CMK (cell line): ENCODE measurements around the gene KLHL40.
"Not testable (repeated sequence)": the region's sequence is repeated elsewhere in the genome, so short reads cannot be mapped to it uniquely, and the experiment has no call there.

Experiments used
- DNase-seq: peaks from one replicate; pipeline ENCODE4 v3.0.0-alpha.2; 2010; ENCODE audit warnings: low read depth

The KLHL40 gene

DNA sequence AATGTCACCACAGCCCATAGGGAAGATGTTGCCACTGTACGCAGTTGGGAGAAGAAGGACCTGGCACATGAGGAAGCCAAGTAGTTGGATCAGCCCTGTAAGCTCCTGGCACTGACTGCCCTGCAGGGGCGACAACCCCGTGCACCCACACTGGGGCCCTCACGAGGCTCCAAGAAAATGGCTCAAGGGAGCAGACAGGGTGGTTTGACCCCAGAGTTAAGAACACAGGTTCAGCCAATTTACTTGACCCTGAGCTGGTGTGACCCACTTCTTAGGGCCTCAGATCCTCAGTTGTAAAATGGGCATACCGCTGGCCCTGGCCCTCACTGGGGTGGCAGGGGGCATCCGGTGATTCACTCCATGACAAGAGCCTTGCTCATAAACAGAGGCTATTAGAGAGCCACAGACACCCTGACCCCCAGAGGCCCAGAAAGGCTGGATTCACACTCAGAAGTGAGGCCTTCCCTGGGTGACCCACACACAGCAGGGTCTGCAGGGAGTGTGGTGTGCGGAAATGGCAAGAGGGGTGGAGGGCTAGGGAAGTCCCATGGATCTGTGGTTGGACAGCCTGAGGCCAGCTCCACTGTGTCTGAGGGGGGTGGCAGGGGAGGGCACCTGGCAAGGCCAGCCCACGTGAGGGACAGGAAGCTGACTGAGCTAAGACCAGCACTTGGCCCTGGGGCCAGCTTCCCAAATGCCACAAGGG is 19.0 kb downstream of the KLHL40 start:
- no peak for DNase-seq

DNA sequence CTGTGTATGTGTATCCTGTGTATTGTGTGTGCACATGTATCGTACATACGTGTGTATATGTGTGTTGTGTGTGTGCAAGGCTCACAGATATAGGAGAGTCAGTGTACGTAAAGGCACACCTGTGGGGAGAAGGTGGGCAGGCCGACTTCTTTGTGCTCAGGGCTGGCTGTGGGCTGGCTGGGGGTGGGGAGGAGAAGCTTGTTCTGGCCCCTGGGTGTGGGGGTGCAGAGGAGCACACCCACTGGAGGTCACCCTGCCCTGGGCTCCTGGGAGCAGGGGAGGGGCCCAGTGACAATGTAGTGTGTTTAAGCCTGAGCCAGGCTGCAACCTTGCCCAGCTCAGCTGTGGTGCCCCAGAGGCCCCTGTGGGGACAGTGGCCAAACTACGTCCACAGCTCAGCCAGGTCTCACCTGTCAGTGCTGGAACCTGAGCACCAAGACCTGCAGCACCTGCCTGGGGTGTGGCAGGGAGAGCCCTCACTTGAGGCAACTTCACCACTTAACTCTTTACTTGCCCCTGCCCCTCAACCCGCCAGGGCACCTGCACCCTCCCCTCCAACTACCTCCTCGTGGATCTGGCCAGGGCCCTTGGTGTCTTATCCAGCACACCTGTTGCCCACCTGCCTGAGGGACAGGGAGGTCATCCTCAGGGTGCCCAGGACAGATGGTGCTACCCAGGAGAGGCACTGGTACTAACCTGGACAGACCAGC is 19.9 kb downstream of the KLHL40 start:
- no peak for DNase-seq

DNA sequence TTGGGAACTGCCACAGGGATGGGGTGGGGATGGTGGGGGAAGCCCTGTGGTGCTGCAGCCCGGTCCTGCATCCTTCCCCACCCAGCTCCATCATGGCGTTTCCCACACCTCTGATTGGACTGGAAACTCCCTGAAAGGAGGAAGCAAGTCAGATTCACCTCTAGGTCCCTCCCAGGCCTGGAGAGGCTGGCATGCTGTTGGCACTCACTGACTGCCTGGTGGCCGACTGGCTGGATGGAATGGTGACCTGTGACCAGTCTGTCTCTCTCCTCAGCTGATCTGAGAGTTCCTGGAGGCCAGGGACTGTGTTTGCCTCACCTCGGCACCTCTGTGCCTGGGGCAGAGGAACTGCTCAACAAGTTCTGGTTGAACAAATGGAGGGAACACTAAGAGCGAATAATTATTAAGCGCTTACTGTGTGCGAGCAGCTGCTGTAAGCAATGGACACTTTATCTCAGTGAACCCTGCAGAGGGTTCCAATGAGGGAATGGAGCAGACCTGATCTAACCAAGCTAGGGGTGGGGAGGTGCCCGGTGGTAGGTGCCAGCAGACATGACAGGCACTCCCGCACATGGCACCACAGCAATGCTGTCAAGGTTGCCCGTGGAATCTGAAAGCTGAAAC is 20.7 kb downstream of the KLHL40 start:
- DNase-seq, result no peak

DNA sequence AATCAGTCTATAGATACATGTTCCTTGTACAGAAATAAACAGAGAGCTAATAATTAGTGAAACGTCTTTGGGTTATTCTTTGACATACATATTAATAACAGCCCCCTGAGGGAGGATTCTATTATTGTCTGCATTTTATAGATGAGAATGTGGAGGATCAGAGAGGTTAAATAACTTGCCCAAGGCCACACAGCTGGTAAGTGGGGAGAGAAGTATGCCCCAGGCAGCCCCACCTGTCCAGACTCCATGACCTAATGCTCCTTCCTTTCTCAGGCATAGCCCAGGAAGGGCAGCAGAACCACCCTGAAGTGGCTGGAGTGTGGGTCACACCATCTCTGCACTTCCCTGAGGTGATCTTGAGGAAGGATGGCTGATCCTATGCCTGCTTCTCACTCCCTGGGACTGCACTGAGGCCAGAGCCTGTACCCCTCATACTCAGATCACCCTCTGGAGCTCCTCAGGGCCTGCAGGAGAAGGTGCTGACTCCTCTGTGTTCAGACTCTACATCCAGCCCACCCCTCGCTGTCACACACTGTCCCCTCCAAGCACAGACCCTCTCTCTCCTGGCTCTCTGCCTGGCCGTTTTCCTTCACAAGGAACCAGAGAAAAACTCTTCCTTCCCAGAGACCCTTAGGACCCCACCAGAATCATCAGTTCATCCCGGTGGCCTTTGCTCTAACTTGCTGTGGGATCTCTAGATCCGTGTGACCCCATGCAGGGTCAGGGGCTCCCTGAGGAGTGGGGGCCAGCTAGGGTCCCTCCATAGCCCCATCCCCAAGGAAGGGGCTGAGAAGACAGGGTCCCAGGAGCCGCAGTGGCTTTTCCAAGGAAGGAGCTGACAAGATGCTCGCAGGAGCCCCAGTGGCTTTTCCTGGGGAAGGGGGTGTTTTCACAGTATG is 21.6 kb downstream of the KLHL40 start:
- no peak for DNase-seq

DNA sequence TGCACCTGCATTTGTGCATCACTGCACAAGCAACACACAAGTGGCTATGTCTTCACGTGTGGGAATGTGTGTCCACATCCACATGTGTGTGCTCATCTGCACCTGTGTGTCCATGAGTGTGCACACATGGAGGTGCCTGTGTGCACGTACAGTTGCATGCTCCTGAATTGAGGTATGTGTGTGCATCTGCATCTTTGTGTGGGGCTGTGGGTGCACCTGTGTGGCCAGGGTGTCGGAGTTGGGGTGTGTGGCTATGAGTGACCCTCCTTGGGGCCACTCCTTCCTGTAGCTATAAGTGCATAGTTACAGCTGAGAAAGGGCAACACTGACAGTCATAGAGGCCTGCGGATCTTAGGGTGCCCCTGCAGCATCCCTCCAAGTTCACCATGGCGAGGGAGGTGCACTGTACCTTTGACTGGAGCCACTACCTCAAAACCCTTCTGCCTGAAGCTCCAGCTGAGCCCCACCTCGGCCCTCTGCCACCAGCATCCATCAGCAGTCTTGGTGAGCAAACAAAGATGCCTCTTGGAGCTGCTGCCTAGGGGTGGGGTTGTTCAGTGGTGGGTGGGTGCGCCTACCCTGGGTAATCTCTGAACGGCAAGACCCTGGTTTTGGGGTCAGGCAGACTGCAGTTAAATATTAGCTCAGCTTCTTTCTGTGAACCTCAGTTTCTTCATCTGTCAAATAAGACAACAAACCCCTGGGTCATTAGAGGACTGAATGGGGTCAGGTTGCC is 22.5 kb downstream of the KLHL40 start:
- no peak for DNase-seq

DNA sequence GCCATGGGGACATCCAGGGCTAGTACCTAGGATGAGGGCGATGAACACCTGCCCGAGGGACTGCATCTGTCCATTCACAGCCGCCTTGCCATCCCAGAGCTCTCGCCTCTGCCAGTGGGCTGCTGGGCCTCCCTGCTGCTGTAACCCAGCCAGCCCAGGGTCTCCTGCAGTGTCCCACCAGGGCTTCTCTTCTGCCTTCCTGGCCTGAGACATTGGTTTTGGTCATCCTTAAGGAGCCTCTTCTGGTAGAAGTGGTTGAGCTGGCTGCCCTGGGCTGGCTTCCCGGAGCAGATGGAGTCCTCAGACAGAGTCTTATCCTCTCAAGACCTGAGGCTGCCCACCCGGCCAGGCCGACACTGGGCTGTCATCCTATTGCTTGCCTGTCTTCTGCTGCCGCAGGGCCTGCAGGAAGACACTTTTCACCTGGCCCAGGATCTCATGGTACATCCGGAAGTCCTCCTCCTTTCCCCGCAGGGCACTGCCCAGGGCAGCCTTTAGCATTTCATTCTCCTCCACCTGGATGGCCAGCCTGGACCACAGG is 23.3 kb downstream of the KLHL40 start:
- DNase-seq, result no peak

DNA sequence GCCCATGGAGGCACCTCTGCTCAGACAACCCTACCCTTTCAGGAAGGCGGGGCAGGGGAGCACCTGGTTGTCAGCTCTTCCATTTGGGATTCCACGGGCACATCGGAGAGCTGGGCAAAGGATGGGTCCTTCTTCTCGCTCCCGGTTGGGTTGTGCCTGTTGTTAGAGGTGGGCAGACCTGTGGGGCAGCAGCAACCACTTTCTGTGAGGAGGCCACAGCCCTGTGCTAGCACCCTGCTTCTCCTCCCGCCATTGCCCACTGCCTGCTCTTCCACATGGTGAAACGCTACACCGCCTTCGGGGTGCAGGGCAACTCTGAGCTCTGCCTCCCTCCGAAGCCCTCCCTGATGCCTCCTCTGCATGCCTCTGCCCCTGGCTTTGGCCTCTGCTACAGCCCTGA is 24.3 kb downstream of the KLHL40 start:
- no peak for DNase-seq

DNA sequence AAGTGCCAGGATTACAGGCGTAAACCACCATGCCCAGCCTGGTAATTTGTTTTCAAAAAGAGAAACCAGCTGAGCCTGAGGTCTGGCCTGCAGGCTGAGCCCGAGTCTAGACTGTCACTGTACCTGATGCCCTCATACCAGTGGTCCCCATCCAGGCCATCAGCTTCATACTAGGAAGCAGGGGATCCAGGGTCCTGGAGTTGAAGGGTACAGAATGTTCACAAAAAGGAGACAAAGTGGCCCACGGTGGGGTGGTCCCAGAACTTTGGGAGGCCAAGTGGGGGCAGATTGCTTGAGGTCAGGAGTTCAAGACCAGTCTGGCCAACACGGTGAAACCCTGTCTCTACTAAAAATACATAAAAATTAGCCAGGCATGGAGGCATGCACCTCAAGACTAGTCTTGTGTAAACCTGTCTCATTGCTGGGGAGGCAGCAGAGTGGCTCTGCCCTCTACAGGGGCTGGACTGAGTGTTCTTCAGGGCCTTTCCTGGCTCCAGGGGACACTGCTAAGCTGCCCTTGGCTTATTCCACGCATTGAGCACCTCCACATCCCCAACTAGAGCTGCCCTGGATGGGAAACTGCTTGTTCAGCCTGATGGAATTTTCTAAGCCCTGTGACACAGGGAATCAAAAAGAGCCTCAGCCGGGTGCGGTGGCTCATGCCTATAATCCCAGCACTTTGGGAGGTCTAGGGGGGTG is 25.1 kb downstream of the KLHL40 start:
- DNase-seq, result no peak

DNA sequence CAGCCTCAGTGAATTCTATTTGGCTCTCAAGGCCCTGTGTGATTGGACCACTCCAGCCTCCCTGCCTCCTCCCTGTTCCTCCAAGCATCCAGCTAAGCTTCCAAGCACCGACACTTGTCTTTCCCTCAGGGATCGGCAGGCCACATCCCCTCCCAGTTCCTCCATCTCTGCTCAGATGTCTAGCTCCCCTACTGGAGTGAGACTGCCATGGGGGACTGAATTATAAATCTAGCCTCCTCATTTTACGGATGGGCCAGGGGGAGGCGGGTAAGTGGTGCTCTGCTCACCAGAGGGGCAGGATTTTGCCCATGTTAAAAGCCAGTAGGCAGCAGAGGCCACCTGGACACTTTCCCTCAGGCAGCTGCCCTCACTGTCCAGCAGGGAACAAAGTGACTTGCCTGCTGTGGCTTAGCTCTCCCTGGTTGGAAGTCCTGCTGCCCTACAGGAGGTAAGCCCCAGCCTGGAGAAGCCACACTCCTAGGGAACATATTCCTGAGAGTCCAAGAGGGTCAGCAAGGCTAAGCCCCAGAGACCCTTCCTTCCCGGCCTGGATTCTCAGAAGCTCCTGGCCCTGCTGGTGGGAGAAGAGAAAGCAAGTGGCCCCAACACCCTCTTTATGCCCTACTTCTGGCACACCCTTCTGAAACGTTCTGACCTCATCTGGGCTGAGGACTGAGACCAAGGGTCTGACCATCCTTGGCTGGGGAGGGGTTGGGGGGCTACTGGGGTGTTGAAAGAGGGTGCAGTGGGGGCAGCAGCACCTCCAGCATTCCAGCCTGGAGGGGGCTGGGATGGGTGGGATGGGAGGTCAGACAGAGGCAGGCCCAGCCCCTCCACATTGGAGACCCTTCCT is 26.4 kb downstream of the KLHL40 start:
- DNase-seq, result no peak

DNA sequence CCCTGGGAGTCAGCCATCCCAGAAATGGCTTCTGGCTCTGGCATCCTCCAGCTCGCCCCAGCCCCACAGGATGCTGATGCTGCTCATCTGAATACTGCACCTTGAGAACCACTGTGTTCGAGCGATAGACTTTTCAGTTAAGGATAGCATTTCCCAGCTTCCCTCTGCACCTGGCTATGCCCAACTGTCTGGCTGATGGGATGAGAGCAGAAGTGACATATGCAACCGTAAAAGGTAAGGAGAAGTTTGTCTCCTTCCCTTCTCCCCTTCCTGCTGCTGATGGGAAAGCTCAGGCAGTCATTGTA is 27.0 kb downstream of the KLHL40 start:
- DNase-seq, result no peak

DNA sequence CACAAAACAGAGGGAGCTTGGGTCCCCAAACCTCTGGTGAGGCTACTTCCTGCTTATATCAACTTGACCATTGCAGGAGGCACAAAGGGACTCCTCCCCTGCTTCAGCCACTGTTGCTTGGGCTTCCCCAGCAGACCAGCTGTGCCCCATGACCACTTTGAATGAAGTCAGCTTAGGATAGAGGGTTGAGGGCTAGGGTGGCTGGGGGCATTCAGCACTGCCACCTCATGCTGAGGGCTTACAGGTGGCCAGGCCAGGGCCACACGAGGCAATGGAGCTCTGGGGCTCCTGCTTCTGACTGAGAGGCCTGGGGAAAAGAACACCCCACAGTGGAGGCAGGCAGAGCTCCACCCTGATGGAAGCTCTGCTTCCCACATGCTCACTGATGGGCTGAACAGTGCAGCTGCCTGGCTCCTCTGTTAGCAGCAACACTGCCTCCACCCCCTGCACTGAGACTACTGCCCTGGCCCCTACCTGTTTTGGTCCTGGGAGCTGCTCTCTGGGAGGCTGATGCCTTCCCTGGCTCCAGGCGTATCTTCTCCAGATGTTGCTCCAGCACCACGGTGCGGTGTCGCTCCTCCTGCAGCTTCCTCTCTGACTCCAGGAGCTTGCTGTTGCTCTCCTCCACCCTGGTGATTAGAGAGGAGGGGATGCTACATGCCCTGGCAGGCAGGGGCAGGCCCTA is 27.5 kb downstream of the KLHL40 start:
- DNase-seq, result no peak

DNA sequence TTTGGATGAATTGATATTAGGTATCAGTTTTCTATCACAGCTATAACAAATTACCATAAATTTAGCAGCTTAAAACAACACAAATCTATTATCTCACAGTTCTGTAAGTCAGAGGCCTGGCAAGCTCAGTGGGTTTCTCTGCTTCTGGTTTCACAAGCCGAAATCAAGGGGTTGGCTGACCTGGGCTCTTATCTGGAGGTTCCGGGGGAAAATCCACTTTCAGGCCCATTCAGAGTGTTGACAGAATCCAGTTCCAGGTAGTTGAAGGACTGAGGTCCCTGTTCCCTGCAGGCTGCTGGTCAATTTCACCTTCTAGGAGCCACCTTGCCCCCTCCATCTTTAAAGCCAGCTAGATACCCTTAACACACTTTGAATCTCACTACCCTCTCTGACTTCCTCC is 28.4 kb downstream of the KLHL40 start:
- DNase-seq, result no peak

DNA sequence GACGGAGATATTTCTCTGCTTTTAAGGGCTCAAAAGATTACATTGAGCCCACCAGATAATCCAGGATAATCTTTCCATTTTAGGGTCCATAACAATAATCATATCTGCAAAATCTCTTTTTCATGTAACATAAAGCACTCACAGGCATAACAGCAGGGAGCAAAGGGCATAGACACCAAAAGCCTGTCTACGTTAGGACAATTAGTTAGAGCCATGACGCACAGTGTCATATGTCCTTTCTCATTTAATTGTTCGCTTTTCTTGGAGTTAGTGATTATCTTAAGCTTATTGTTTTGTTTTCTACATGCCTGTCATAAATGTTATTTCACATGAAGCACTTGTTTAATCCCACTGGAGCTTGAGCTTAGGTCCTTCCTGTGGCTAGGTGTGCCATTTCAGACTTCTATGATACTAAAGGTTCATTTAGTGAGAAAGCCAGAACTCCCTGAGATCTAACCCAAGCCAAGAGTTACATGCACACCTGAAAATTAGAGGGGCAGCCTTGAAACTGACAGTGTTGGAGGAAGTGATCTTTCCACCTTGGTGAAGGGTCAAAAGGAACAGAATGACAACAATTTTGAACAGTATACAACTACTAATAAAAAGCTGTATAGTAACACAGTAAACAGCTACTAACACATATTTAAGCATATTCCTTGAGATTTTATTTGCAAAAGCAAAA is 29.0 kb downstream of the KLHL40 start:
- DNase-seq, result no peak

DNA sequence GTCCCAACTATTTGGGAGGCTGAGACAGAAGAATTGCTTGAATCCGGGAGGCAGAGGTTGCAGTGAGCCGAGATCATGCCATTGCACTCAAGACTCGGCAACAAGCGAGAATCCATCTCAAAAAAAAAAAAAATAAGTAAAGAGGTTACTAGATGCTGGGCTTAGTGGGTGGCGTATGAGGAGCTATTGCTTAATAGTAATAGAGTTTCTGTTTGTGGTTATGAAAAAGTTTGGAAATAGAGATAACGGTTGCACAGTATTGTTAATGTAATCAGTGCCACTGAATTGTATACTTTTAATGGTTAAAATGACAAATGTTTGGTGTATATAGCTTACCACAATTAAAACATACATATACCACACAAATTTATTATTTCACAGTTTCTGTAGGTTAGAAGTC is 32.0 kb downstream of the KLHL40 start:
- no peak for DNase-seq

DNA sequence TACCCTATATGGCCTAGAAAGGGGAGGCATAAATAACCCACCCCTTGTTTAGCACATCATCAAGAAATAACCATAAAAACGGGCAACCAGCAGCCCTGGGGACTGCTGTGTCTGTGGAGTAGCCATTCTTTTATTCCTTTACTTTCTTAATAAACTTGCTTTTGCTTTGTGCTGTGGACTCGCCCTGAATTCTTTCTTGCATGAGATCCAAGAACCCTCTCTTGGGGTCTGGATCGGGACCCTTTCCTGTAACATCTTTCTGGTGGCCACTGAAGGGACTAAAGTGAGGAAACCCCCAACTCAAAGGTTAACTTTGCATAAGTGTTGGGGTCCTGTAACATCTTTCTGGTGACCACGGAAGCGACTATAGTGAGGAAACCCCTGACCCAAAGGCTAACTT is 33.0 kb downstream of the KLHL40 start:
- DNase-seq, result no peak

DNA sequence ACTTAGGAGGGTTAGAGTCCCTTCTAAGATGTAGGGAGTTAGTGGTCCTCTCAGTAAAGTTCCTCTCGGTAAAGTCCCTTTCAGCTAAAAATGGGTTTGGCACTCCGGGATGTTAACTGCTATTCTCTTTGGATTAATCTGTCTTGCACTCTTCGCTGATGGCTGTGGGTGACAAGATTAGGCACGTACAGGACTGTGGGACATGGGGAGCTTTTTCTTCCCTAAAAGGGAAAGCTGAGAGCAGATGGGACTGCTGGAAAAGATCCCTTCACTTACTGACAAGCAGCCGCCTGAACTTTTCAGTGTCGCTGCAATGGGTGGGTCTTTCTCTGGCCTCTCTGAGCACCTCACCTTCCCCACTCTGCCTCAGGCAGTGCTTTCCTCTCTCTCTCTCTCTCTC is 33.7 kb downstream of the KLHL40 start:
- DNase-seq, result no peak

DNA sequence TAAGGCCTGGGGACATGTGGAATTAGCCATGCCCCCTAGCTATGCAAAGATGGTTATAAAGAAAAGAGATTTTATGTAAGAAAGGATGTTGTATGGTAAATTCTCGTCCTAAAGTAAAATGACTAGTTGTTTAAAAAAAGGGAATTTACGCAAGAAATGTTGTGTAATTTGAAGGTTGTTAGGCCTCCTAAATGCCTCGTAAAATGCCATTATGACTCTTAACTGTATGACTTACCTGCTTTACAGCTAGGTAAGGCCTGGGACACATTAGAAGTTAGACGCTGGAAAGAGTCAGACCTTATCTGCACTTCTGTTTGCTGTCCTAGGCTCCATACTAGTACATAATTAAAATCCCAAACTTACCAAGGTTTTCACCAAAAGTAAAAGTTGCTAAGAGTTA is 34.8 kb downstream of the KLHL40 start:
- DNase-seq, result no peak

DNA sequence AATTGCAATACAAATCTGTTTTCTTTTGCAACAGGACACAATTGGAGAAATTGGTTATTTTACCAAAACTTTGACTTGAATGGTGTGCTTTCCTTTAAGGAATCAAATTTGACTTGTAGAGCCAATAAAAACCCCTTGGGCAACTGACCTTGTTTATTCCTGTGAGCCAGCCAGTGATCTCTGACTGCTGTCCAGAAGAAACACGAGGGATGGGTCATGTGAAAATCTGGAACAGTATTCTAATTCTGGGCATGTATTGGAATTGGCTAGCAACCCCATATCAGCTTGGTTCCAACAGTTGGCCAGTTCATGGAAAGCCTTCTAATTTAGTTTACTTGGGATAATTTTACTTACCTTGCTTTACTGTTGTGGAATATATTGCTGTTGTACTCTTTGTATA is 36.4 kb downstream of the KLHL40 start:
- DNase-seq, result no peak

DNA sequence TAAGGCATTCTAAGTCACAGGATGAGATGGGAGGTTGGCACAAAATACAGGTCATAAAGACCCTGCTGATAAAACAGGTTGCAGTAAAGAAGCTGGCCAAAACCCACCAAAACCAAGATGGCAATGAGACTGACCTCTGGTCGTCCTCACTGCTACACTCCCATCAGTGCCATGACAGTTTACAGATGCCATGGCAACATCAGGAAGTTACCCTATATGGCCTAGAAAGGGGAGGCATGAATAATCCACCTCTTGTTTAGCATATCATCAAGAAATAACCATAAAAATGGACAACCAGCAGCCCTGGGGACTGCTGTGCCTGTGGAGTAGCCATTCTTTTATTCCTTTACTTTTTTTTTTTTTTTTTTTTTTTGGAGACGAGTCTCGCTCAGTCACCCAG is 37.1 kb downstream of the KLHL40 start:
- not testable (repeated sequence) for DNase-seq
